Fibroblast of lung (primary cell): Measurements from ENCODE around the gene MYO7A. TPM values are rescaled to one million over a fixed set of nuclear protein-coding genes. Genes with fewer than 3 reads are reported as not detected.

Experiments used
- DNase-seq, 2 donors: peaks; one replicate each; pipeline versions ENCODE4 v3.0.0 to v3.0.0-alpha.2; 2010; ENCODE audit warnings: low read depth in 2 of 2
- H2AFZ ChIP-seq: 2 replicates; pipeline ENCODE4 v1.5.1; 2012; ENCODE audit warnings: low read length, control low read depth, inconsistent platforms
- H3K27ac ChIP-seq: 2 replicates; pipeline ENCODE4 v1.5.1; 2011; ENCODE audit warnings: low read length, control low read depth; ENCODE audit not compliant: insufficient read depth
- H3K27me3 ChIP-seq: 2 replicates; pipeline ENCODE4 v1.5.1; 2011; ENCODE audit warnings: mild to moderate bottlenecking, low read length; ENCODE audit not compliant: control insufficient read depth, insufficient read depth
- H3K36me3 ChIP-seq: 2 replicates; pipeline ENCODE4 v1.5.1; 2011; ENCODE audit warnings: low read length; ENCODE audit not compliant: control insufficient read depth, insufficient read depth
- H3K4me1 ChIP-seq: 2 replicates; pipeline ENCODE4 v1.5.1; 2011; ENCODE audit warnings: low read length; ENCODE audit not compliant: control insufficient read depth, insufficient read depth; ENCODE audit errors: extremely low read depth
- H3K4me2 ChIP-seq: 2 replicates; pipeline ENCODE4 v1.5.1; 2011; ENCODE audit warnings: low read length, control low read depth; ENCODE audit not compliant: insufficient read depth; ENCODE audit errors: extremely low read depth
- H3K4me3 ChIP-seq, 4 experiments: fragments of 200-600 bp in 1 of 4; sonication (generic) in 1 of 4; replicated peaks in 1 of 4; 2 replicates each; pipeline ENCODE4 v1.5.1; 2011 to 2016; ENCODE audit warnings: low read length in 4 of 4, low read depth in 3 of 4, mild to moderate bottlenecking in 3 of 4, control low read depth in 2 of 4, inconsistent platforms in 1 of 4, mixed read lengths in 1 of 4; ENCODE audit not compliant: insufficient read depth in 1 of 4; ENCODE audit errors: control extremely low read depth in 1 of 4
- H3K79me2 ChIP-seq: 2 replicates; pipeline ENCODE4 v1.5.1; 2012; ENCODE audit warnings: mild to moderate bottlenecking, low read length, inconsistent platforms; ENCODE audit not compliant: control insufficient read depth, insufficient read depth
- H3K9ac ChIP-seq: 2 replicates; pipeline ENCODE4 v1.5.1; 2011; ENCODE audit warnings: mild to moderate bottlenecking, low read length, control low read depth; ENCODE audit not compliant: insufficient read depth
- H3K9me3 ChIP-seq: 2 replicates; pipeline ENCODE4 v1.5.1; 2012; ENCODE audit warnings: low read depth, low read length; ENCODE audit not compliant: control insufficient read depth, insufficient read depth
- H4K20me1 ChIP-seq: 2 replicates; pipeline ENCODE4 v1.5.1; 2011; ENCODE audit warnings: low read length; ENCODE audit not compliant: control insufficient read depth, insufficient read depth; ENCODE audit errors: extremely low read depth
- CTCF ChIP-seq, 2 donors: IDR thresholded peaks in 1 of 2; conservative IDR thresholded peaks in 1 of 2; 1 replicate in 1 of 2; 2 replicates in 1 of 2; pipeline ENCODE4 v1.5.1; 2011 to 2012; ENCODE audit warnings: low read length in 2 of 2, control low read depth in 1 of 2, inconsistent platforms in 1 of 2, low read depth in 1 of 2, mild to moderate bottlenecking in 1 of 2
- EZH2 ChIP-seq: IDR thresholded peaks from 2 replicates; pipeline ENCODE4 v1.5.1; 2012; ENCODE audit warnings: low read length, control low read depth, mild to moderate bottlenecking; ENCODE audit errors: missing control alignments
- polyA plus RNA-seq, 2 donors: library from polyadenylated mRNA; depleted of rRNA in 1 of 2; stranded (reverse) in 1 of 2; unstranded in 1 of 2; fragments of >200 nt; gene quantifications; 2 replicates each; pipeline ENCODE4 v1.2.1, GENCODE V29; 2011 to 2012; ENCODE audit warnings: missing spikeins in 1 of 2
- total RNA-seq: library from RNA; depleted of rRNA; stranded (reverse); fragments of >200 nt; gene quantifications from 2 replicates; pipeline ENCODE4 v1.2.1, GENCODE V29; 2014

Gene MYO7A
- total and polyA plus RNA-seq, 2 donors (not counting 1 experiment from before 2014, with no cell fraction given): 0.01 to 0.33 TPM

DNA sequence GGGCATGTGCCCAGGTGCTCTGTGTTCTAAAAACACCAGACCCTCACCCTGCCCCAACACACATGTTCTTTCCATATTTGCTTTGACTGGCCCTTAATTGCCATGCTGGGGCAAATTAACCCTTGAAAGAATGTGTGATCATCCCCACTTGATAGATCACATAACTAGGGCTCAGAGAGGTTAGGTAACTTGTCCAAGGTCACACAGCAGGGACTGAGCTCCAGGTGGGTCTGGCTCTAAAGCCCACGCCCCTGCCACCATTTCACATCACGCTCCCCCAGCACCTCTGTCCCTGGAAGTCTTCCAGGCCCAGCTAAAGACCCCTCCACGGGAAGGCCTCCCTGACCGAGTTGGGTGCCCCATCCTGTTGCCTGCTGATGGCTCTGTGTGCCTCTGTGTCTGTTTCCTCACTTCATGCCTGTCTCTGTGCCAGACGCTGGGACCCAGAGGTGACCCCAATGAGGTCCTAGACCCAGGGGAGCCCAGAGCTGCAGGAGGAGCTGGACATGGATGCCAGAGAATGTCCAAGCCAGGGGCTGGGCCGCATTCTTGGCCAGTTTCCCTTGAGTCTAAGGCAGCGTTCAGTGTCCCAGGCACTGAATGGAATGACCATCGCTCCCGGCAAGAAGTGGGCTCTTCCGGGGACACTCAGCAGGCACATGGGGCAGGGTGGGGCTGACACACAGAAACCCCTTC is 79.7 kb downstream of the MYO7A start:
- no peaks in the 10 kb centered on the region for H3K27me3 ChIP-seq
- no peak for DNase-seq
- H3K9ac ChIP-seq: no peak overlapping the region
- peaks cover 2% of the 10 kb centered on the region for H3K4me1 ChIP-seq
- no peak overlapping the region for H3K4me2 ChIP-seq
- H3K27ac ChIP-seq: no peak overlapping the region
- no peaks in the 10 kb centered on the region for H4K20me1 ChIP-seq
- no peaks in the 10 kb centered on the region for H3K79me2 ChIP-seq
- H3K36me3 ChIP-seq: no peaks in the 10 kb centered on the region
- H3K9me3 ChIP-seq: no peaks in the 10 kb centered on the region
- H3K4me3 ChIP-seq: no peak overlapping the region
- no peak overlapping the region for H2AFZ ChIP-seq
- TF ChIP-seq EZH2: no peak
- no peak for TF ChIP-seq CTCF (conservative IDR thresholded peaks at IDR 0.05 in 1 of 2, IDR thresholded peaks at IDR 0.05 in 1 of 2; ENCODE audit: low read depth in 1 of 2, low read length in 2 of 2)

DNA sequence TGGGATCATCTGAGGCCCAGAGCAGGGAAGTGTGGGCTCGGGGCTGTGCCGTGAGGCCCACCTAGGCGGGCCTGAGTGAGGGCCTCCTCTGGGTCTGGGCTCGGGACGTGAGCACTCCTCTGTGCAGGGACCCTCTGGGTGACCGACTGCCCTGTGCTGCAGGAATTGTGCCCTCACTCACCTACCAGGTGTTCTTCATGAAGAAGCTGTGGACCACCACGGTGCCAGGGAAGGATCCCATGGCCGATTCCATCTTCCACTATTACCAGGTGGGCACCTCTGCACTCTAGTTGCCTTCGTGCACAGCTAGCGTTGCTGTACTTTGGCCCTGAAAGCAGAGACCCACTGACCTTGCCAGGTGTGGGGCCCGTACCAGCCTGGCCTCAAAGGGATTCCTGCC is 80.5 kb downstream of the MYO7A start:
- no peak overlapping the region for H3K4me2 ChIP-seq
- H2AFZ ChIP-seq: no peak overlapping the region
- H3K4me1 ChIP-seq: peaks cover 2% of the 10 kb centered on the region
- no peaks in the 10 kb centered on the region for H3K79me2 ChIP-seq
- H3K36me3 ChIP-seq: no peaks in the 10 kb centered on the region
- no peaks in the 10 kb centered on the region for H4K20me1 ChIP-seq
- no peak for DNase-seq
- TF ChIP-seq EZH2: no peak
- no peak for TF ChIP-seq CTCF (conservative IDR thresholded peaks at IDR 0.05 in 1 of 2, IDR thresholded peaks at IDR 0.05 in 1 of 2; ENCODE audit: low read depth in 1 of 2, low read length in 2 of 2)
- H3K27me3 ChIP-seq: no peaks in the 10 kb centered on the region
- no peaks in the 10 kb centered on the region for H3K9me3 ChIP-seq
- H3K9ac ChIP-seq: no peak overlapping the region
- no peak overlapping the region for H3K27ac ChIP-seq
- H3K4me3 ChIP-seq: no peak overlapping the region

DNA sequence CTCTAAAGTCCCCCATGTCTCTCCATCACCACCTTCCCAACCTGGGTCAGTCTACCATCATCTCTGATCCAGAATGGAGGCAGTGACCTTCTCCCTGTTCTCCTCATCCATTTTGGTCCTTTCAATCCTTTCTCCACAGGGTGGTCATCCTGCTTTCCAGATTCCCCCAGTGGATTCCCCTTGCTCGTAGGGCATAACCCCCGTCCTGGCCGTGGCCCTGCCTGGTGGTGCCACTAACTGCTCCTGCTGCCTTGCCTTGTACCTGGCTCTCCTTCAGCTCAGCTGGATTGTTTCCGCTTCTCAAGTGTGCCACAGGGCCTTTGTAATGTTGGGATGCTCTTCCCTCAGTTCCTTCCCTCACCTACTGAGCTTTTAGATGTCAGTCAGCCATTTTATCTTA is 81.6 kb downstream of the MYO7A start:
- TF ChIP-seq EZH2: no peak
- H3K9me3 ChIP-seq: no peaks in the 10 kb centered on the region
- peaks cover under 1% of the 10 kb centered on the region for H3K27me3 ChIP-seq
- H3K79me2 ChIP-seq: no peaks in the 10 kb centered on the region
- DNase-seq: no peak
- peaks cover 2% of the 10 kb centered on the region for H3K4me1 ChIP-seq
- no peaks in the 10 kb centered on the region for H3K36me3 ChIP-seq
- no peak overlapping the region for H2AFZ ChIP-seq
- H3K4me2 ChIP-seq: no peak overlapping the region
- no peak overlapping the region for H3K4me3 ChIP-seq
- H3K27ac ChIP-seq: no peak overlapping the region
- no peak overlapping the region for H3K9ac ChIP-seq
- H4K20me1 ChIP-seq: no peaks in the 10 kb centered on the region
